ENCODE results near the gene TMOD1.
"Not testable (repeated sequence)": the region's sequence is repeated elsewhere in the genome, so short reads cannot be mapped to it uniquely, and the experiment has no call there.

TMOD1 gene

DNA sequence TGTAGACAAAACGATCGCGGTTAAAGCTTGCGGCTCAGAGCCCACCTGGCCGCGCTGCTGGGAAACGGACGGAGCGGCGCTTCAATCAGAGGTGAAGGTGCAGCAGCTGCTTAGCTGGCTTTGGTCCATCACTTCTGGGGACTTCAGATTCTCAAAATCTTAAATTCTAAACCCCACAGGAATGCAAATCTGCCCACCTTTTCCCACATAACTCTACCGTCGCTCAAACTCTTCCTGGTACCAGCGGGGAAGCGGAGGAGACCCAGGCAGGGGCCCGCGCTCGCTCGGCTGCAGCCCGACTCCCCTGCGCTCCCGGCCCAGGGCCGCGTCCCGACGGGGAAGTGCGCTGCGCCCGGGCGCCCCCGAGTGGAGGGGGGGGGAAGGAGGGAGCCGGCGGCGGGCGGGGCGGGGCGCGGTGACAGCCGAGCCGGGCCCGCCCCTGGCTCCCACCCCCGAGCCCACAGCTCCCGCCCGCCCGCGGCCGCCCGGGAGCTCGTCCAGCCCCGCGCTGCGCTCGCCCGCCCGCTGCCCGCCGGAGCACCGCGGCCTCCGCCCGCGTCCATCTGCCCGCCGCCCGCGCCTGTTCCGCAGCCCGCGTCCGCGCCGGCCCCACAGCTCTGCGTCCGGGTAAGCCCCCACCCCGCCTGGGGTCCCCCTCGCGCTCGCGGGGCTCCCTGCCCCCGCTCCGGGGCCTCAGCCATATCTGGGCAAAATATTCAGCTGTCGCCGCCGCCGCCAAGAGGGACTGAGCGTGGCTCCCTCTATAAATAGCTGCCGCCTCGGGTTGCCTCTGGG is at the start of gene TMOD1:
TMOD1 (plus strand) TSS at position 490 of the 795 bp plus-strand sequence. CDS start 22,523 bp downstream, outside the sequence.
- peak within 1 kb of the TSS; percentile 74; the same call in 1 of the 2 replicates for H3K9ac ChIP-seq (ENCODE audit: low read depth, low read length)
- no peaks in the 10 kb centered on the region for H3K9me3 ChIP-seq (ENCODE audit: control insufficient read depth, insufficient read depth, low read length)
- H3K4me1 ChIP-seq (ENCODE audit: insufficient read depth, low read length): no peaks in the 10 kb centered on the region; the same call in 1 of the 2 replicates
- H3K36me3 ChIP-seq (ENCODE audit: insufficient read depth, low read length): no peaks in the 10 kb centered on the region

DNA sequence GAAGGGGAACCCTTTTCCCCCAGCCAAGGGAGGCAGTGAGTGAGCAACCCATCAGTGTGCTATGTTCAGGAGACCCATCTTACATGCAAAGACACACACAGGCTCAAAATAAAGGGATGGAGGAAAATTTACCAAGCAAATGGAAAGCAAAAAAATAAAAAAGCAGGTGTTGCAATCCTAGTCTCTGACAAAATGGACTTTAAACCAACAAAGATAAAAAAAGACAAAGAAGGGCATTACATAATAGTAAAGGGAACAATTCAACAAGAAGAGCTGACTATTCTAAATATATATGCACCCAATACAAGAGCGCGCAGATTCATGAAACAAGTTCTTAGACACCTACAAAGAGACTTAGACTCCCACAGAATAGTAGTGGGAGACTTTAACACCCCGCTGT is 47.9 kb upstream of the TMOD1 start:
- H3K36me3 ChIP-seq (ENCODE audit: insufficient read depth, low read length); H3K4me1 ChIP-seq (ENCODE audit: insufficient read depth, low read length); H3K9ac ChIP-seq (ENCODE audit: low read depth, low read length); H3K9me3 ChIP-seq (ENCODE audit: control insufficient read depth, insufficient read depth, low read length): not testable (repeated sequence)

DNA sequence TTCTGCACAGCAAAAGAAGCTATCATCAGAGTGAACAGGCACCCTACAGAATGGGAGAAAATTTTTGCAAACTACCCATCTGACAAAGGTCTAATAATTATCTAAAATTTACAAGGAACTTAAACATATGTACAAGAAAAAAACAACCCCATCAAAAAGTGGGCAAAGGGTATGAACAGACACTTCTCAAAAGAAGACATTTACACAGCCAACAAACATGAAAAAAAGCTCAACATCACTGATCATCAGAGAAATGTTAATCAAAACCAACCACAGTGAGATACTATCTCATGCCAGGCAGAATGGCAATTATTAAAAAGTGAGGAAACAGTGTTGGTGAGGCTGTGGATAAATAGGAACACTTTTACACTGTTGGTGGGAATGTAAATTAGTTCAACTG is 44.6 kb upstream of the TMOD1 start:
- not testable (repeated sequence) for H3K36me3 ChIP-seq (ENCODE audit: insufficient read depth, low read length); H3K4me1 ChIP-seq (ENCODE audit: insufficient read depth, low read length); H3K9ac ChIP-seq (ENCODE audit: low read depth, low read length); H3K9me3 ChIP-seq (ENCODE audit: control insufficient read depth, insufficient read depth, low read length)

DNA sequence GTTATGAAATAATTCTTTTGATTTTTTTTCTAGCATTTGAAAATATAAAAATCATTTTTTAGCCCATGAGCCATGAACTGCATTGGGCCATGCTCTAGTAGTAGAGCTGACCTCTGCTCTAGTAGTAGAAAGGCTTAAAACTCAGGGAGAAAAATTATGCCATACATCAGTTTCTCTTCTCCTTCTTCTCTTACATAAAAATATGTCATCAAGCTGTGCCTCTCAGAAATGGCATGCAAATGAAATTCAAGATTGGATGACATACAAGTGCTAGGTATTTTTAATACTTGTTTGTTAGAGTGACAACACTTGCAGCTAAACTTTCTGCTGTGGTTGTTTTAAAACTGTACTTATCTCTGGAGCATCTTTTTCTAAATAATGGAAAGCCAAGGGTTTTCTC is 42.1 kb upstream of the TMOD1 start:
- H3K4me1 ChIP-seq (ENCODE audit: insufficient read depth, low read length): peaks cover 6% of the 10 kb centered on the region; the same call in 1 of the 2 replicates

DNA sequence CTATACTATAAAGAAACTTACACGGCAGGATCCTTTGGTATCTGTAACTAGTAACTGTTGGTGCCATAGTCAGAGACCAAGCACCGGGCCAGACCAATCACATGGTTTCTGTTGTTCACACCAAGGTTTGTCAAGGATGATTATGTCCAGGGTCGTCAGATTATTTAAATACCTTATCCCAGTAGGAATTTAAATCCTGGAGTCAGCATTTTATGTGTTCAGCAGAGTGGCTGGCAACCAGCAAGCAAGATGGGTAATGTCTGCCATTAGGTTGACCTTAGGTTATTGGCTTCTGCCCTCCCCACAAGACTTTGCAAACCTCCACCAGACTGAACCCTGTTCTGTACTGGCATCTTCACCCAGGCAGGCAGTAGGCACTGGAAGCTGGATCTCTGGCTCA is 39.3 kb upstream of the TMOD1 start:
- Histone ChIP-seq H3K4me1 (ENCODE audit: insufficient read depth, low read length) (peaks cover 6% of the 10 kb centered on the region; the same call in 1 of the 2 replicates), H3K9ac (ENCODE audit: low read depth, low read length) (no peak overlapping the region), H3K36me3 (ENCODE audit: insufficient read depth, low read length) (no peaks in the 10 kb centered on the region)

More for the DNA sequence above, 42.1 kb upstream of the TMOD1 start:
- no peaks in the 10 kb centered on the region; the same call in 1 of the 2 replicates for H3K9me3 ChIP-seq (ENCODE audit: control insufficient read depth, insufficient read depth, low read length)
- no peaks in the 10 kb centered on the region for H3K36me3 ChIP-seq (ENCODE audit: insufficient read depth, low read length)
- H3K9ac ChIP-seq (ENCODE audit: low read depth, low read length): no peak overlapping the region

DNA sequence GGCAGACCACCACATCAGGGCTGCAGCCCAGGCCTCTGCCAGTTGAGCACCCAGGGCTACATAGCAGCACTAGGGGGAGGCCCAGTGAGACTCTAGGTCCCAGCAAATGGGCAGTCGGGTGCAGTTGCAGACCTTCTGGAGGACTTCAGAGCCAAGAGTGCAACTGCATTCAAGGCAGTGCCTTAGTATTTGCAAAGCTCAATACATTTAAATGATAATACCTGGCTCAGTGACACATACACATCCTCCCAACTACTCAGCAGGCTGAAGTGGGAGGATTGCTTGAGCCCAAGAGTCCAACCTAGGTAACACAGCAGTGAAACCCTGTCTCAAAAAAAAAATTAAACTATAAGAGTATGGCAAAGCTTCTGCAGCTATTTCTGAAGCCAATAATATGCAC is 38.6 kb upstream of the TMOD1 start:
- H3K9ac ChIP-seq (ENCODE audit: low read depth, low read length): no peak overlapping the region
- H3K4me1 ChIP-seq (ENCODE audit: insufficient read depth, low read length): peaks cover 6% of the 10 kb centered on the region; the same call in 1 of the 2 replicates
- no peaks in the 10 kb centered on the region for H3K36me3 ChIP-seq (ENCODE audit: insufficient read depth, low read length)
- no peaks in the 10 kb centered on the region for H3K9me3 ChIP-seq (ENCODE audit: control insufficient read depth, insufficient read depth, low read length)

More for the DNA sequence above, 39.3 kb upstream of the TMOD1 start:
- no peaks in the 10 kb centered on the region for H3K9me3 ChIP-seq (ENCODE audit: control insufficient read depth, insufficient read depth, low read length)

DNA sequence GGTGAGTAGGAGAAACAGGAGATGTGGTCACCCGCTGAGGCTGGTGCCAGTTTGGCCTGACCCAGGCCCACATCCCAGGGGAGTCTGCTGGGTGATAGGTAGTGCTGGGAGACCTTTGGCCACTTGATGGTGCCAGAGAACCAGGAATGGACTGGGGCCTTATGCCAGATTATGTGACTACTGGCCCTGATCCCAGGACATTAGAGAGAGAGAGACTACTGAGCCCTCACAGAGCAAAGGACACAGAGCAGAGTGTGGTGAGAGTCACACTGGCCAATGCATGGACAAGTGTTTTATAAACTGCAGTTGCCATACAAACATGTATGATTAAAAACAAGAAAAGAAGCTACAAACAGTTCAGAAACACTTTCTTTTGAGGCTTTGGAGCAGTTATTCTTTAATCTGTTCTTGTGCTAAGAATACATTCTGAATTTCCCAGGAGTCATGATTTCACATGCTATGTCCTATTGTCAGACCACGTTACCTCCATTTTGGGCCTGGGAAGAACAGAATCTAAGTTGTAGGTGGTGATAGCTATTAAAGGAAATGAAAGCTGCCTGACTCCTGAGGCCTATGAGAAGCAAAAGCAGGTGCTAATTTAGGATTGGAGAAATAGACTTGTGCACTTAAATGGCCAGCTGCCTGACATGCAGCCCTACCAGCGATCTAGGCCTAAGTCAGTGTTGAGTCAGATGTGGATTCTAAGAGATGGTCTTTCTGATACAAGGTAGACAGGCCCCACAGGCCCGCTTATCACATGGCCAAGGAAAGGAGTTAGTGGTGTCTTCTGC is 32.6 kb upstream of the TMOD1 start:
- Histone ChIP-seq H3K36me3 (ENCODE audit: insufficient read depth, low read length) (no peaks in the 10 kb centered on the region), H3K9ac (ENCODE audit: low read depth, low read length) (no peak overlapping the region), H3K9me3 (ENCODE audit: control insufficient read depth, insufficient read depth, low read length) (no peaks in the 10 kb centered on the region), H3K4me1 (ENCODE audit: insufficient read depth, low read length) (no peaks in the 10 kb centered on the region)

DNA sequence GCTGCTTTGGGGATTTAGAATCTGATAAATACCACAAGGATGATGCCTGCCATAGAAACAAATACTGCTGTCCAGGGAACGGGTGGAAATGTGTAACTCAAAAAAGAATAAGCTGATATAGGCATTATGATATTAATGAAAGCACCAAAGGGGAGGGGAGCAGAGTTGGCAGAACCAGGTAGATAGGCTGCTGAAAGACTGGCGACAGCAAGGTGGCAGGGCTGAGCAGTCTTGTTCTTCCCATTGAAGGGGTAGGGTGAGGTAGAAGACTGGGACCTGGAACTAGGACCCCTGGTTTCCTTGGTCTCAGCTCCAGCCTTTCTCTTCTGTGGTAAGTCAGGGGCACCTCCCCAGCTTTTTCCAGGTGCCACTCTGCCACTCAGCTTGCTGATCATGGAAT is 31.4 kb upstream of the TMOD1 start:
- H3K9me3 ChIP-seq (ENCODE audit: control insufficient read depth, insufficient read depth, low read length): no peaks in the 10 kb centered on the region
- H3K4me1 ChIP-seq (ENCODE audit: insufficient read depth, low read length): no peaks in the 10 kb centered on the region
- no peaks in the 10 kb centered on the region for H3K36me3 ChIP-seq (ENCODE audit: insufficient read depth, low read length)
- no peak overlapping the region for H3K9ac ChIP-seq (ENCODE audit: low read depth, low read length)

DNA sequence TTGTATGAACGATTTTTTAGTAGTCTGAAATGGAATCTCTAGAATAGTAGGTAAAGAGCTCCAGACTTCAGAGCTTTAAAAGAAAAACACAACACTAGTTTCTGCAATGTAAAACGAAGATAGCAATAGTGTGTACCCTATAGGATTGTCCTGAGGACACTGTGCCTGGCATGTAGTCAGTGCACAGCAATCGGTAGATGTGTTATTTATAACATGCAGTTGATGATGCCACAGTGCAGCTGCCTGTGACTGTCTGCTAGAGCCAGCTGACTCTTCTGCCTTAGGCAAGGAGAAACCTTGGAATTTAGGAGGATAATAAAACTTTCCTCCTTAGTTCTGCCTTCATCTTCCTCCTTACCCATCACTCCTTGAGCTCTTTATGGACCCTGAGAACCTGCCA is 27.7 kb upstream of the TMOD1 start:
- no peak overlapping the region for H3K9ac ChIP-seq (ENCODE audit: low read depth, low read length)
- no peaks in the 10 kb centered on the region for H3K9me3 ChIP-seq (ENCODE audit: control insufficient read depth, insufficient read depth, low read length)
- no peaks in the 10 kb centered on the region for H3K36me3 ChIP-seq (ENCODE audit: insufficient read depth, low read length)
- H3K4me1 ChIP-seq (ENCODE audit: insufficient read depth, low read length): no peaks in the 10 kb centered on the region

DNA sequence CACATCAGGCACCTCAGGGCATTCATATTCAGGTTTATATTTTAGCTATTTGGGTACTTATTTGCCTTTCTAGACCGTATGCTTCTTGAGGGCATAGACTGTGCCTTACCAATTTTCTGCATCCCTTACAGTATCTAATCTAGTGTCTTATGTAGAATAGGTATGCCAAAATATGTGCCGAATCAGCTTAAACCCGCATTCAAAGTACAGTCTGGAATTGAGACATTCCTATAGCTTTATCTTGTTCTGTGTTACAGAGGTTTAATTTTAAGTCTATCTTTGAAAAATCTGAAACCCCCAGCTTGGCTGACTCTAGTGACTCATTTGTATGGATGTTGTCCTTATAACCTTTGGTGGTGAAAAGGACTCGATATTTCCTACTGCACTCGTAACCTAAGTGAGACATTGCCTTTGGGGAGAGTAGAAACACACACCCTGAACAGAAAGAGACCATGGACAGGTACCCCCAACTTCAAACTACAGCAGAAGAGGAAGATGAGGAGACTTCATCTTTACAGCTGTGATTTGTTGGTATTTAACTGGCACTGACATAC is 27.0 kb upstream of the TMOD1 start:
- Histone ChIP-seq H3K36me3 (ENCODE audit: insufficient read depth, low read length) (no peaks in the 10 kb centered on the region), H3K4me1 (ENCODE audit: insufficient read depth, low read length) (no peaks in the 10 kb centered on the region), H3K9me3 (ENCODE audit: control insufficient read depth, insufficient read depth, low read length) (no peaks in the 10 kb centered on the region), H3K9ac (ENCODE audit: low read depth, low read length) (no peak overlapping the region; the same call in 1 of the 2 replicates)

DNA sequence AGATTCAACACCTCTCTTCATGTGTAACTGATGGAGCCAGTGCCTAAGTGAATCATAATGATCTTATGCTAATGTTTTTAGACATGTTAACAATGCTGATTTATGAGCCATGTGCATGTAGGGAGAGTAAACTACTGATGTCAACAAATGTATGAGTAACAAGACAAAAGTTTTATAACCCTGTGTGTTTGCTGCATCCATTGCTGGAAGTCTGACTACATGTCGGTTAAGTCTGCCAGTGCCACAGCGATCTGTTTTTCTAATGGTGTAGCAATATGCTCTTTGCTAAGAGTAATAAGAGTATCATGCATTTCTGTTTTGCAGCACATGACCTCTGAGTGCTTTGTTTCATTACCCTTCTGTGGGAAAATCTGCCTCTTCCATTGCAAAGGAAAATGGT is 26.4 kb upstream of the TMOD1 start:
- no peaks in the 10 kb centered on the region for H3K4me1 ChIP-seq (ENCODE audit: insufficient read depth, low read length)
- H3K36me3 ChIP-seq (ENCODE audit: insufficient read depth, low read length): no peaks in the 10 kb centered on the region
- H3K9ac ChIP-seq (ENCODE audit: low read depth, low read length): no peak overlapping the region
- H3K9me3 ChIP-seq (ENCODE audit: control insufficient read depth, insufficient read depth, low read length): no peaks in the 10 kb centered on the region

DNA sequence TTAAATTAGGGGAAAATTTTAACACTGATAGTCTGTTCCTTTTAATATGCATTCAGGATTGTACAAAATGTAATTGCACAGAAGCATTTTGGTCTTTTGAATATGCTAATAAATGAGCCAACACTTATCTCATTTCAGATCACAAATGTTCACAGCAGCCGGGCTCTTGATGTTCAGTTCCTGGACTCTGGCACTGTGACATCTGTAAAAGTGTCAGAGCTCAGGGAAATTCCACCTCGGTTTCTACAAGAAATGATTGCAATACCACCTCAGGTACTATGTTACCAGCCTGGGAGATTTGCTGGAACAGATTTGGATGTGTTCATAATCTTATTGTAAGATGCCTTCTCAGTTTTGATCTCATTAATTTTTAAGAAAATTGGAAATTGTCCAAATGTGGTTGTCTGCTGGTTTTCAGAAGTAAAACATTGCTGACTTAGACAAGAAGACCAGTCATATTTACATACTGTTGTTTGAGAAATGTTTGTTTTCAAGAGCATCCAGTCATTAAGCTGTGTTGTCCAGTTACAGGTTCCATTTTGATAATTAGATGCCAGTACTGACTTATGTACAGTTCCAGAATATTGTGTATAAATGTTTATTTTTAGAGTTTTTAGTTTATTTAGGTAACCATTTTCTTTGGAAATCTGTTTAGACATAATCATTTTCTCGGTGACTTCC is 23.0 kb upstream of the TMOD1 start:
- H3K4me1 ChIP-seq (ENCODE audit: insufficient read depth, low read length): no peaks in the 10 kb centered on the region
- H3K36me3 ChIP-seq (ENCODE audit: insufficient read depth, low read length): no peaks in the 10 kb centered on the region
- no peak overlapping the region for H3K9ac ChIP-seq (ENCODE audit: low read depth, low read length)
- H3K9me3 ChIP-seq (ENCODE audit: control insufficient read depth, insufficient read depth, low read length): no peaks in the 10 kb centered on the region

DNA sequence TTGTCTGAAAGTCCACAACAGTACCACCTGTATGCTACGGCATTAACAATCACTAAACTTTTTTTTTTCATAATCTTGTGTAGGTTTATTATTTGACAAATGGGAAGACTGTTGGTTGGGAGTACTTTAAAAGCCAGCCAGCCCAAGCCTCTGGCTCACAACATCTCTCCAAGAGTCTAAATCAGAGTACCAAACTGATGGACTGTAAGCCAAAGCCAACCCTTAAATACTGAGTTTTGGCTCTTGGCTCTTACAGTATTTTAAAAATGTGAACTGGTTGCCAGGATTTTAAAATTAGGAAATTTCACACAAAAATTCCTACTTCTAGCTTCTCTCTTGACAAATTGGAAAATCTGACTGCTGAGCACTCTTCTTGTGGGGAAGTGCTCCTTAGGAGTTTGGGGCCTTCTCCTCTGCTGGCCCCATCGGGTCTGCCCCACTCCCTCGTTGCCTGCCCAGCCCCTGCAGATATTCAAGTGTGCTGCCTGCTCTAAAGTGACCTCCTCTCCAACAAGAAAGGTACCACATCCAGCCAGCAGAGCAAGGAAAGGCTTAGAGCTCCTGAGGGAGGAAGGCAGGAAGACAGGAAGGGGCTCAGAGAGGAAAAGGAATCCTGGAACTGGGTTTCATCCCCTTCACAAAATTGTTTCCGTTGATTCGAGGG is 21.8 kb upstream of the TMOD1 start:
- Histone ChIP-seq H3K9me3 (ENCODE audit: control insufficient read depth, insufficient read depth, low read length) (no peaks in the 10 kb centered on the region), H3K4me1 (ENCODE audit: insufficient read depth, low read length) (no peaks in the 10 kb centered on the region), H3K36me3 (ENCODE audit: insufficient read depth, low read length) (no peaks in the 10 kb centered on the region), H3K9ac (ENCODE audit: low read depth, low read length) (no peak overlapping the region)

DNA sequence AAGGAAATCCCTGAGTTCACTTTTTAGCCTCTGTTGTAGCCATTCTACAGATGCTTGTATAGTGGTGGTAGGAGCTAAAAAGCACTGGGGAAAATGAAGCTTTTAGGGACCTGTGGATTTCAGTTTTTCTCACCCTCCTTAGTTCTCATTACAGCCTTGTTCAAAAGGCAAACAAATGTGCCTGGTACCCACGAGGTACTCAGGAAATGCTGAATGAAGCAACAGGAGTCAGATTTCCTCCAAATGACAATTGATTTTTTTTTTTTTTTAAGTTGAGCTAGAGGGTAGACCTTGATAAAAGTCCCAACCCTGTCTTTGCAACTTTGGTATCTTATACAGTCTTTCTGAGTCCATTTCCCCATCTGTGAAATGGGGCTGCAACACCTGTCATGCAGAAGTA is 21.3 kb upstream of the TMOD1 start:
- no peaks in the 10 kb centered on the region for H3K4me1 ChIP-seq (ENCODE audit: insufficient read depth, low read length)
- no peaks in the 10 kb centered on the region for H3K36me3 ChIP-seq (ENCODE audit: insufficient read depth, low read length)
- no peak overlapping the region for H3K9ac ChIP-seq (ENCODE audit: low read depth, low read length)
- no peaks in the 10 kb centered on the region for H3K9me3 ChIP-seq (ENCODE audit: control insufficient read depth, insufficient read depth, low read length)

Data from ES-I3 (cell line).